NB4 (cell line): Measurements from ENCODE around the gene MVP.

ENCODE experiments used
- POLR2A ChIP-seq: IDR thresholded peaks from 2 replicates; pipeline ENCODE4 v1.6.1; 2011; ENCODE audit warnings: mild to moderate bottlenecking; ENCODE audit not compliant: insufficient read length; ENCODE audit errors: extremely low read depth
- TF ChIP-seq, protein P1 (sequence below): IDR thresholded peaks from one replicate; pipeline ENCODE4 v1.5.1; 2012; ENCODE audit warnings: low read depth, low read length

DNA sequence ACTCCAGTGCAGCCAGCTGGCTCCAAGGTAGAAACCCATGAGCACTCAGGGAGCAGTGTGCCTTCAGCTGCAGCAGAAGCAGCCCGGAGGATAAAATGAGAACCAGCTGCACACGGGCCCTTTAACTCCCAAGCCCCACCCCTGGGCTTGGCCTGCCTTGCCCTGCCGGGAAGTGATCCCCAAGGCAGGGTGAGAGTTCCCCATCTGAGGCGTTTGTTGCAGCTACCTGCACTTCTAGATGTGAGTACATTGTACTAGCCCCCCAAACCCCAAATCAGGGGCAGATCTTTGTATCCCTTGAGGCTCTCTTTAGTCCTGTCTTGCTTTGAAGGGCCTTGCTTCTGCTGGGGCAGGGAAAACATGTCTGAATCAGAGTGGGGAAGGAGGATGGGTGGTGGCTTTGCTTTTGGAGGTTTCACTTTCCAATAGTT lies at the start of gene MVP:
- no peak for TF ChIP-seq POLR2A
- TF ChIP-seq, protein P1, sequence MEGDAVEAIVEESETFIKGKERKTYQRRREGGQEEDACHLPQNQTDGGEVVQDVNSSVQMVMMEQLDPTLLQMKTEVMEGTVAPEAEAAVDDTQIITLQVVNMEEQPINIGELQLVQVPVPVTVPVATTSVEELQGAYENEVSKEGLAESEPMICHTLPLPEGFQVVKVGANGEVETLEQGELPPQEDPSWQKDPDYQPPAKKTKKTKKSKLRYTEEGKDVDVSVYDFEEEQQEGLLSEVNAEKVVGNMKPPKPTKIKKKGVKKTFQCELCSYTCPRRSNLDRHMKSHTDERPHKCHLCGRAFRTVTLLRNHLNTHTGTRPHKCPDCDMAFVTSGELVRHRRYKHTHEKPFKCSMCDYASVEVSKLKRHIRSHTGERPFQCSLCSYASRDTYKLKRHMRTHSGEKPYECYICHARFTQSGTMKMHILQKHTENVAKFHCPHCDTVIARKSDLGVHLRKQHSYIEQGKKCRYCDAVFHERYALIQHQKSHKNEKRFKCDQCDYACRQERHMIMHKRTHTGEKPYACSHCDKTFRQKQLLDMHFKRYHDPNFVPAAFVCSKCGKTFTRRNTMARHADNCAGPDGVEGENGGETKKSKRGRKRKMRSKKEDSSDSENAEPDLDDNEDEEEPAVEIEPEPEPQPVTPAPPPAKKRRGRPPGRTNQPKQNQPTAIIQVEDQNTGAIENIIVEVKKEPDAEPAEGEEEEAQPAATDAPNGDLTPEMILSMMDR = no peak
